Glutamatergic neuron (in vitro differentiated cells): Measurements from ENCODE around the gene RPL41. TPM values are rescaled to one million over a fixed set of nuclear protein-coding genes. Genes with fewer than 3 reads are reported as not detected.

Source experiments
- DNase-seq: peaks from one replicate; pipeline ENCODE4 v3.0.0; 2022
- H3K27ac Mint-ChIP-seq: one replicate; pipeline ENCODE4 v1.8.0; 2020; ENCODE audit warnings: mild to moderate bottlenecking, mixed read lengths, inconsistent platforms; ENCODE audit not compliant: unreplicated experiment
- H3K27me3 Mint-ChIP-seq: one replicate; pipeline ENCODE4 v1.8.0; 2020; ENCODE audit warnings: mild to moderate bottlenecking, moderate library complexity, mixed read lengths, inconsistent platforms; ENCODE audit not compliant: unreplicated experiment
- H3K36me3 Mint-ChIP-seq: one replicate; pipeline ENCODE4 v1.8.0; 2020; ENCODE audit warnings: mild to moderate bottlenecking, mixed read lengths, inconsistent platforms; ENCODE audit not compliant: unreplicated experiment
- H3K4me1 Mint-ChIP-seq: one replicate; pipeline ENCODE4 v1.8.0; 2020; ENCODE audit warnings: mild to moderate bottlenecking, low read depth, mixed read lengths, inconsistent platforms; ENCODE audit not compliant: unreplicated experiment
- H3K4me3 Mint-ChIP-seq: one replicate; pipeline ENCODE4 v1.8.0; 2020; ENCODE audit warnings: mild to moderate bottlenecking, mixed read lengths, inconsistent platforms; ENCODE audit not compliant: unreplicated experiment
- H3K9me3 Mint-ChIP-seq: one replicate; pipeline ENCODE4 v1.8.0; 2020; ENCODE audit warnings: mild to moderate bottlenecking, moderate library complexity, mixed read lengths, inconsistent platforms; ENCODE audit not compliant: unreplicated experiment
- CTCF ChIP-seq: fragments of 200-600 bp; sonication (generic); IDR thresholded peaks from one replicate; pipeline ENCODE4 v1.5.0; 2021; ENCODE audit not compliant: partially characterized antibody, unreplicated experiment
- total RNA-seq: library from RNA; stranded (reverse); fragmentation: NEBNext Ultra II Directional; extraction: Animal tissue kit (Norgen Biotek cat#: 25700); gene quantifications from one replicate; pipeline ENCODE4 v1.2.1, GENCODE V29; 2021; ENCODE audit not compliant: unreplicated experiment

The RPL41 gene
- total RNA-seq, 1 donor from 2014 or later: 1,433 TPM

GRCh38 chr12:56158926-56159461, 42.6 kb downstream of the RPL41 start:
- H3K36me3 Mint-ChIP-seq: peaks cover 5% of the 10 kb centered on the region
- no peak for TF ChIP-seq CTCF
- DNase-seq: peak; percentile 55
- H3K9me3 Mint-ChIP-seq: peaks cover 25% of the 10 kb centered on the region
- H3K4me3 Mint-ChIP-seq: peak overlapping the region; percentile 95
- H3K27ac Mint-ChIP-seq: peak overlapping the region; percentile 98
- H3K27me3 Mint-ChIP-seq: peaks cover 42% of the 10 kb centered on the region
- peaks cover 20% of the 10 kb centered on the region for H3K4me1 Mint-ChIP-seq

- Mint-ChIP-seq H3K4me1 (peaks cover 20% of the 10 kb centered on the region), H3K4me3 (peak overlapping the region; percentile 95), H3K36me3 (peaks cover 5% of the 10 kb centered on the region), H3K9me3 (peaks cover 27% of the 10 kb centered on the region), H3K27me3 (peaks cover 42% of the 10 kb centered on the region), H3K27ac (peak overlapping the region; percentile 98)
- DNase-seq: no peak
- no peak for TF ChIP-seq CTCF
Observed at GRCh38 chr12:56159482-56160192, 43.2 kb downstream of the RPL41 start.

- H3K36me3 Mint-ChIP-seq: peaks cover 5% of the 10 kb centered on the region
- H3K4me3 Mint-ChIP-seq: peak overlapping the region; percentile 95
- peaks cover 27% of the 10 kb centered on the region for H3K9me3 Mint-ChIP-seq
- peaks cover 20% of the 10 kb centered on the region for H3K4me1 Mint-ChIP-seq
- no peak for TF ChIP-seq CTCF
- peak overlapping the region; percentile 60 for H3K27ac Mint-ChIP-seq
- H3K27me3 Mint-ChIP-seq: peaks cover 41% of the 10 kb centered on the region
- DNase-seq: no peak
Observed at GRCh38 chr12:56160193-56160763, 43.8 kb downstream of the RPL41 start.

GRCh38 chr12:56160894-56161689, 44.7 kb downstream of the RPL41 start:
- Mint-ChIP-seq H3K36me3 (peaks cover 5% of the 10 kb centered on the region), H3K27me3 (peaks cover 37% of the 10 kb centered on the region), H3K4me1 (peaks cover 22% of the 10 kb centered on the region)

More at GRCh38 chr12:56160894-56161689, 44.7 kb downstream of the RPL41 start:
- no peak for TF ChIP-seq CTCF
- peak overlapping the region; percentile 76 for H3K27ac Mint-ChIP-seq
- no peak for DNase-seq
- peak overlapping the region; percentile 95 for H3K4me3 Mint-ChIP-seq
- H3K9me3 Mint-ChIP-seq: peaks cover 31% of the 10 kb centered on the region
